Muscle of leg (tissue), 11 donors: ENCODE data around the gene PLEKHH1. TPM values are rescaled to one million over a fixed set of nuclear protein-coding genes. Genes with fewer than 3 reads are reported as not detected.

ENCODE experiments used
- DNase-seq: peaks from one replicate; pipeline ENCODE4 v3.0.0; 2013
- H3K27ac ChIP-seq: one replicate; pipeline ENCODE4 v1.5.1; 2013; ENCODE audit warnings: mild to moderate bottlenecking, low read length, control low read depth
- H3K27me3 ChIP-seq: one replicate; pipeline ENCODE4 v1.6.1; 2013; ENCODE audit warnings: low read length; ENCODE audit not compliant: control insufficient read depth, insufficient read depth
- H3K36me3 ChIP-seq: one replicate; pipeline ENCODE4 v1.6.1; 2013; ENCODE audit warnings: low read length; ENCODE audit not compliant: control insufficient read depth, insufficient read depth
- H3K4me1 ChIP-seq: one replicate; pipeline ENCODE4 v1.6.1; 2013; ENCODE audit warnings: low read length; ENCODE audit not compliant: control insufficient read depth, insufficient read depth
- H3K4me3 ChIP-seq: one replicate; pipeline ENCODE4 v1.5.1; 2013; ENCODE audit warnings: low read length, control low read depth
- H3K9me3 ChIP-seq: replicated peaks from 2 replicates; pipeline ENCODE4 v1.6.1; 2013; ENCODE audit warnings: low read depth, low read length; ENCODE audit not compliant: control insufficient read depth
- WGBS: methylation state at CpG from one replicate; pipeline ENCODE4 v1.1.5; 2013; ENCODE audit warnings: missing lambda C conversion rate; ENCODE audit not compliant: insufficient coverage; 5-methylcytosine and 5-hydroxymethylcytosine counted together
- polyA plus RNA-seq, 8 donors: library from polyadenylated mRNA; unstranded; fragments of 120-200 nt; gene quantifications; one replicate each; pipeline versions ENCODE4 v1.2.1 to v1.2.3, GENCODE V29; 2013; ENCODE audit warnings: inconsistent platforms in 1 of 8, low replicate concordance in 1 of 8; ENCODE audit not compliant: insufficient read length in 8 of 8, insufficient read depth in 1 of 8
- total RNA-seq: library from RNA; stranded (reverse); fragments of 120-200 nt; gene quantifications from one replicate; pipeline ENCODE4 v1.2.4, GENCODE V29; 2013

The PLEKHH1 gene
- total and polyA plus RNA-seq, 9 donors = 0.58 to 3.5 (median 1.3) TPM

GRCh38 chr14:67544590-67544989, 11.5 kb downstream of the PLEKHH1 start:
- WGBS = no CpG with 5 or more reads among the region's 1 CpG
- Histone ChIP-seq H3K27ac (no peak overlapping the region), H3K9me3 (no peaks in the 10 kb centered on the region), H3K4me1 (no peaks in the 10 kb centered on the region), H3K36me3 (no peaks in the 10 kb centered on the region), H3K4me3 (no peak overlapping the region), H3K27me3 (peaks cover 10% of the 10 kb centered on the region)
- DNase-seq = no peak

GRCh38 chr14:67547224-67547780, 14.2 kb downstream of the PLEKHH1 start:
- H3K9me3 ChIP-seq = no peaks in the 10 kb centered on the region
- H3K36me3 ChIP-seq = no peaks in the 10 kb centered on the region
- H3K4me1 ChIP-seq = no peaks in the 10 kb centered on the region
- no peak overlapping the region for H3K27ac ChIP-seq
- no peaks in the 10 kb centered on the region for H3K27me3 ChIP-seq
- no peak for DNase-seq
- no peak overlapping the region for H3K4me3 ChIP-seq
- 91% methylated on average over 2 of the region's 5 CpGs for WGBS

- Histone ChIP-seq H3K9me3 (no peaks in the 10 kb centered on the region), H3K4me1 (no peaks in the 10 kb centered on the region), H3K27ac (no peak overlapping the region), H3K27me3 (peaks cover 6% of the 10 kb centered on the region), H3K4me3 (no peak overlapping the region), H3K36me3 (no peaks in the 10 kb centered on the region)
- no peak for DNase-seq
- 84% methylated on average over 2 of the region's 4 CpGs for WGBS
These were observed 16.6 kb downstream of the PLEKHH1 start for GRCh38 chr14:67549734-67550133.

- Histone ChIP-seq H3K9me3 (no peaks in the 10 kb centered on the region), H3K4me1 (no peaks in the 10 kb centered on the region), H3K27me3 (peaks cover 6% of the 10 kb centered on the region), H3K36me3 (no peaks in the 10 kb centered on the region), H3K4me3 (no peak overlapping the region), H3K27ac (no peak overlapping the region)
- DNase-seq = no peak
- WGBS = 100% methylated on average over 1 of the region's 3 CpGs
These were observed 18.0 kb downstream of the PLEKHH1 start for GRCh38 chr14:67551123-67551522.

- H3K4me3 ChIP-seq = no peak overlapping the region
- no peak overlapping the region for H3K27ac ChIP-seq
- WGBS = 76% methylated on average over 2 of the region's 3 CpGs
- peaks cover 6% of the 10 kb centered on the region for H3K27me3 ChIP-seq
- DNase-seq = peak; percentile 52
- no peaks in the 10 kb centered on the region for H3K36me3 ChIP-seq
- no peaks in the 10 kb centered on the region for H3K4me1 ChIP-seq
- H3K9me3 ChIP-seq = no peaks in the 10 kb centered on the region
These were observed 18.9 kb downstream of the PLEKHH1 start for GRCh38 chr14:67551940-67552339.

- H3K27me3 ChIP-seq = peaks cover 6% of the 10 kb centered on the region
- H3K36me3 ChIP-seq = no peaks in the 10 kb centered on the region
- WGBS = no CpG with 5 or more reads among the region's 3 CpGs
- no peak overlapping the region for H3K27ac ChIP-seq
- no peak overlapping the region for H3K4me3 ChIP-seq
- no peak for DNase-seq
- H3K4me1 ChIP-seq = peaks cover 3% of the 10 kb centered on the region
- H3K9me3 ChIP-seq = no peaks in the 10 kb centered on the region
These were observed 20.5 kb downstream of the PLEKHH1 start for GRCh38 chr14:67553547-67553946.

DNA sequence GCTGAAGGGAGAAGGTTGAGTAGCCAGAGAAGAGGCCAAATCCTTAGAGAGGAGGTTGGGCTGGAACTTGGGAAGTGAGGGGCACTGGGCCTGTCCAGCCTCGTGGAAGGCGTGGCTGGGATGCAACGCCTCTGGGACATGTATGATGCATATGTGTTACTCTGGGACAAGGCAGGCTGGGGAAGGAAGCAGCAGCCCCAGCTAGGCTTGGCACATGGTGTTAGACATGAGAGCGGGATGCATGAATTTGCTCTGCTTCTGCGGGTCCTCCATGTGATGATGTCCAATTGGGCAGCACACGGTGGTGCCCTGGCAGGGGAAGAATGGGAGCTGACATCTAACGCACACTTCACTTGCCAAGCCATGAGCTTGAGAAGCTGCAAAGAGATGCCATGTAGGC, 21.3 kb downstream of the PLEKHH1 start:
- DNase-seq = no peak
- Histone ChIP-seq H3K36me3 (no peaks in the 10 kb centered on the region), H3K4me3 (no peak overlapping the region), H3K27ac (no peak overlapping the region), H3K4me1 (peaks cover 3% of the 10 kb centered on the region), H3K9me3 (no peaks in the 10 kb centered on the region), H3K27me3 (peaks cover 6% of the 10 kb centered on the region)
- WGBS = 92% methylated on average over 7 of the region's 7 CpGs

GRCh38 chr14:67555518-67556090, 22.5 kb downstream of the PLEKHH1 start:
- H3K9me3 ChIP-seq = no peaks in the 10 kb centered on the region
- no peak for DNase-seq
- H3K4me1 ChIP-seq = peaks cover 3% of the 10 kb centered on the region
- 93% methylated on average over 3 of the region's 11 CpGs for WGBS
- peaks cover 6% of the 10 kb centered on the region for H3K27me3 ChIP-seq
- no peaks in the 10 kb centered on the region for H3K36me3 ChIP-seq
- H3K27ac ChIP-seq = no peak overlapping the region
- H3K4me3 ChIP-seq = no peak overlapping the region

GRCh38 chr14:67556671-67557070, 23.6 kb downstream of the PLEKHH1 start:
- Histone ChIP-seq H3K4me3 (no peak overlapping the region), H3K4me1 (peaks cover 3% of the 10 kb centered on the region), H3K27me3 (peaks cover 6% of the 10 kb centered on the region), H3K9me3 (no peaks in the 10 kb centered on the region), H3K36me3 (no peaks in the 10 kb centered on the region), H3K27ac (no peak overlapping the region)
- DNase-seq = no peak
- WGBS = 78% methylated on average over 2 of the region's 2 CpGs

DNA sequence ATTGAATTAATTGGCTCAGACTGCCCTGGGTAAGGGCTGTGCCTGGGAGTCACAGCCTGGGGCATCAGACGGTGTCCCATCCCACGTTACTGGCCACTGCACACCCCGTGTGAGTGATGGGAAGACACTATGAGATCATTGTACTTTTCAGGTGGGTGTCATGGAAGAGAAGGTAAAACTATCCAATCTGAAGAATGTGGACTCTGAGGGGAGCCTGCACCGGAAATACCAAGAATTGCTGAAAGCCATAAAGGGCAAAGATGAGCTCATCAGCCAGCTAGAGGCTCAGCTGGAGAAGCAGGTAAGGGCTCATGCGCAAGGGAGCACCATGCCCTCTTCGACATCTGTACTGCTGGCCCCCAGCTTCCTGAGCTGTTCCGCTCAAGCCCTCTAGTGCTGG, 24.0 kb downstream of the PLEKHH1 start:
- no peak for DNase-seq
- H3K36me3 ChIP-seq = no peaks in the 10 kb centered on the region
- peaks cover 3% of the 10 kb centered on the region for H3K4me1 ChIP-seq
- no peaks in the 10 kb centered on the region for H3K9me3 ChIP-seq
- no peak overlapping the region for H3K4me3 ChIP-seq
- H3K27ac ChIP-seq = no peak overlapping the region
- 74% methylated on average over 4 of the region's 7 CpGs for WGBS
- H3K27me3 ChIP-seq = peaks cover 6% of the 10 kb centered on the region

DNA sequence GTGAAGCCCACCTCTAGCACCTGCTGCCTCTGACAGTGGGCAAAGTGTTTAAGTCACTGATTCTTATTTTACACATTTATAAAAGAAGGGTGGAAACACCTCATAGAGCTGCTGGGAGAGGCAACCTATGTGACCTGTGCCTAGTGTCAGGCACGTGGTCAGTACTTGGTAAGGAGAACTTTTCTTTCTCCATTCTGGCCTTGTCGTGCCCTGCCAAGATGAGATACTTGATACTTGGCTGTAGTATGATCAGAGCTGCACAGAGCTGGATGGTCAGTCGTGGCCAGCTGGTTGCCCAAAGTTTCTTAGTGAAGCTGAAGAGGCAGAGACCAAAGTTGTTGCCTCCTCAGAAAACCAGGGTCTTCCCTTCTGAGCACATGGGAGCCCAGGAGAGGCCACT, 24.6 kb downstream of the PLEKHH1 start:
- Histone ChIP-seq H3K27me3 (peaks cover 6% of the 10 kb centered on the region), H3K36me3 (no peaks in the 10 kb centered on the region), H3K9me3 (no peaks in the 10 kb centered on the region), H3K4me3 (no peak overlapping the region), H3K27ac (no peak overlapping the region), H3K4me1 (peaks cover 3% of the 10 kb centered on the region)
- whole genome bisulfite sequencing = 68% methylated on average over 2 of the region's 3 CpGs
- DNase-seq = no peak
